Psoas muscle (tissue), 8 donors: ENCODE results near the gene SEMA4D. TPM values are rescaled to one million over a fixed set of nuclear protein-coding genes. Genes with fewer than 3 reads are reported as not detected.

Experiments
- ATAC-seq, 4 donors: fragments of 200-7000 bp; cut with Tn5 transposase; one replicate each; pipeline ENCODE4 v1.9.1; 2020; ENCODE audit warnings: moderate library complexity in 3 of 4, mild to moderate bottlenecking in 2 of 4
- DNase-seq, 2 donors: peaks; one replicate each; pipeline ENCODE4 v3.0.0-alpha.2; 2020
- H3K27ac ChIP-seq: fragments of 200-600 bp; one replicate; pipeline ENCODE4 v1.8.0; 2022
- H3K27me3 ChIP-seq, 3 donors: fragments of 200-600 bp in 1 of 3; one replicate each; pipeline versions ENCODE4 v1.6.1 to v1.8.0; 2013 to 2022; ENCODE audit warnings: low read length in 2 of 3, mild to moderate bottlenecking in 2 of 3, moderate library complexity in 1 of 3; ENCODE audit not compliant: insufficient read depth in 3 of 3
- H3K36me3 ChIP-seq, 2 donors: fragments of 200-600 bp in 1 of 2; one replicate each; pipeline versions ENCODE4 v1.6.1 to v1.8.0; 2013 to 2022; ENCODE audit warnings: low read depth in 1 of 2, mild to moderate bottlenecking in 1 of 2, moderate library complexity in 1 of 2; ENCODE audit not compliant: insufficient read depth in 1 of 2
- H3K4me1 ChIP-seq: fragments of 200-600 bp; one replicate; pipeline ENCODE4 v1.8.0; 2022
- H3K4me3 ChIP-seq: fragments of 200-600 bp; one replicate; pipeline ENCODE4 v1.8.0; 2022; ENCODE audit warnings: mild to moderate bottlenecking
- H3K9me3 ChIP-seq: fragments of 200-600 bp; one replicate; pipeline ENCODE4 v1.8.0; 2022
- WGBS, 3 donors: extraction: QIAGEN DNeasy Blood & Tissue Kit; methylation state at CpG; one replicate each; pipeline versions ENCODE4 v1.1.6 to v1.1.7; 2013; 5-methylcytosine and 5-hydroxymethylcytosine counted together
- intact Hi-C, 2 donors: fragments of 100-400 bp; cut with DNase I; formaldehyde crosslinking; loops; one replicate each; pipeline versions ENCODE4 v1.11.0 to v1.14.2; 2022
- polyA plus RNA-seq, 3 donors: library from polyadenylated mRNA; stranded (reverse); fragments of 200-250 nt; gene quantifications; one replicate each; pipeline ENCODE4 v1.2.3, GENCODE V29; 2013
- total RNA-seq, 4 donors: library from RNA; stranded (reverse); fragmentation: NEBNext Ultra II Directional in 2 of 4; extraction: Animal tissue kit (Norgen Biotek cat#: 25700) in 2 of 4; gene quantifications; one replicate each; pipeline versions ENCODE4 v1.2.1 to v1.2.4, GENCODE V29; 2021 to 2023
- TF ChIP-seq, protein P1 (sequence below): fragments of 200-600 bp; IDR thresholded peaks from one replicate; pipeline ENCODE4 v1.8.0; 2022; ENCODE audit warnings: antibody characterized with exemption
- donor health status: healthy with polysubstance abuse.
- donor health status: DM: no; HTN: no; CAD: no; lungs with moderate emphysema.
- donor health status: Bipolar disorder and iron deficiency.
- donor health status: healthy.
- donor health status: DM: yes; HTN: yes; CAD: no.
- donor health status: DM: no; HTN: no; CAD: no.
- donor health status: DM: no; HTN: no; CAD: no.
- donor health status: DM: yes; HTN: yes; CAD: no.

The SEMA4D gene
- total and polyA plus RNA-seq, 7 donors = 9.3 to 111 (median 32.1) TPM

DNA sequence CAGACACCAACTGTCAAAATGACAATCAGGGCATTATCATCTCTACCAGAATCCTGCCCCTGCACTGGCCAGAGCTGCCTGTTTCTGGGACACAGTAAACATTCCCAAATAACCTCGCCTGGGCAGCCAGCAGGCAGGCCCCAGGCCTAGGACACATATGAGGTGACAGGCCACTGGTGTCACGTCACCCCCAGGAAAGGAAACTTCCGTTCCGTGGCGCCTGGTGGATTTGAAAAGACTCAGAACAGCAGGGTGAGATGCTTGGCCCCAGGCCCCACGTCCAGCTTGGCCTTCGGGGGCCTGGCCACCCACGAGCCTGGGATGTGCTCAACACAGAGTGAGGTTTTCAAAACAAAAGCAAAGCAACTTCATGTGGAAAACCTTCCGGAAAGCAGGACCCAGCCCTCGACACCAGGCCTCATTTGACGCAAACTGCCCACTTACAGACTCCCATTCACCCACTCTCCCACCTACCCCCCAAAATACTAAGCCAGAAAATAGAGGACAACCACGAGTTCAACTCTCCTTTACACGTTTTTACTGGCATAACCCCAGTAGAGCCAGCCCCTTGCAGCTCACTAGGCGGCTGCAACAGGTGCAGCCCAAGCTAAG, 1.2 kb downstream of the SEMA4D start:
- Histone ChIP-seq H3K27ac (peak overlapping the region; percentile 90), H3K4me3 (peak overlapping the region; percentile 79), H3K36me3 (no peaks in the 10 kb centered on the region), H3K27me3 (no peaks in the 10 kb centered on the region), H3K9me3 (no peaks in the 10 kb centered on the region), H3K4me1 (peaks cover 41% of the 10 kb centered on the region)
- DNase-seq (peak in 1 of 2 donors; percentile 69), ATAC-seq (peak; percentile 36 to 71 (median 64))
- 17 to 31% (median 22%) methylated on average over 14 of the region's 14 CpGs for WGBS, 3 donors
- TF ChIP-seq, protein P1, sequence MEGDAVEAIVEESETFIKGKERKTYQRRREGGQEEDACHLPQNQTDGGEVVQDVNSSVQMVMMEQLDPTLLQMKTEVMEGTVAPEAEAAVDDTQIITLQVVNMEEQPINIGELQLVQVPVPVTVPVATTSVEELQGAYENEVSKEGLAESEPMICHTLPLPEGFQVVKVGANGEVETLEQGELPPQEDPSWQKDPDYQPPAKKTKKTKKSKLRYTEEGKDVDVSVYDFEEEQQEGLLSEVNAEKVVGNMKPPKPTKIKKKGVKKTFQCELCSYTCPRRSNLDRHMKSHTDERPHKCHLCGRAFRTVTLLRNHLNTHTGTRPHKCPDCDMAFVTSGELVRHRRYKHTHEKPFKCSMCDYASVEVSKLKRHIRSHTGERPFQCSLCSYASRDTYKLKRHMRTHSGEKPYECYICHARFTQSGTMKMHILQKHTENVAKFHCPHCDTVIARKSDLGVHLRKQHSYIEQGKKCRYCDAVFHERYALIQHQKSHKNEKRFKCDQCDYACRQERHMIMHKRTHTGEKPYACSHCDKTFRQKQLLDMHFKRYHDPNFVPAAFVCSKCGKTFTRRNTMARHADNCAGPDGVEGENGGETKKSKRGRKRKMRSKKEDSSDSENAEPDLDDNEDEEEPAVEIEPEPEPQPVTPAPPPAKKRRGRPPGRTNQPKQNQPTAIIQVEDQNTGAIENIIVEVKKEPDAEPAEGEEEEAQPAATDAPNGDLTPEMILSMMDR = no peak
- intact Hi-C loops = loop anchor here in 1 of 2 donors (5.0 kb wide), 2 partner anchors 51 to 109 kb away; no protein-coding TSS in a partner anchor

DNA sequence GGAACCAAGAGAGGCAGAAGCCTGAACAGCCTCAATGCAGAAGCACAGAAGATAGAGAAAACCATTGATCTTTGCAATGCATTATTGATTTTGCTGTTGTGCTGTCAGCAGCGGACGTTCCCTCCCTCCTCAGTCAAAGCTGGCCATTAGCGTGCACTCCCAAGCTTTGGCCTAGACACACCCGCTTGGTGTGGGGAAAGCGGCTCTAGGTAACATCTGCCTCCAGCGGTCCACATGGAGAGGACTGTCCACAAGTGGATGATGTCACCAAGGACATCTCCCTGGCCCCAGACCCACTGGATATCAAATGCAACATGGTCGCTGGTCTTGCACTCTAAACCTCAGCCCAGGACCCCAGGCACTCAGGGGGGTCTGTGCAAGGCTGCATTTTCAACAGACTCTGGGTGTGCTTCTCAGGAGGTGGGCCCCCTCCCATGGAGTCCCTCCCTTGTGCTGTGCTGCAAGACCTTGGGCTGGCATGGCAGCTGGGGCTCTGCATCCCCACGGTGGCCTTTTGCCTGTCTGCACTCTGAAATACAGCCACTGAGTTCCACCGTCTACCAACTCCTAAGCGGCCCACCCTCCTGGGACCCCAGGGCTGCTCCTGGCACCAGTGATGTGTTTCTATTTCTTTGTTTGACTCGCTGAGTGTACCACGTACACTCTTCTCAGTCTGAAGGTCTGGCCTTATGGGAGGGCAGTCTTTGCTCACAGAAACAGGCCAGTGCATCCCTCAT, 1.9 kb downstream of the SEMA4D start:
- TF ChIP-seq, protein P1 = no peak
- Histone ChIP-seq H3K4me1 (peaks cover 41% of the 10 kb centered on the region), H3K27me3 (no peaks in the 10 kb centered on the region), H3K9me3 (no peaks in the 10 kb centered on the region), H3K4me3 (peak overlapping the region; percentile 79), H3K36me3 (no peaks in the 10 kb centered on the region), H3K27ac (peak overlapping the region; percentile 90)
- DNase-seq (no peak), ATAC-seq (no peak)
- intact Hi-C loops = loop anchor here in 1 of 2 donors (5.0 kb wide), 2 partner anchors 51 to 109 kb away; no protein-coding TSS in a partner anchor
- WGBS, 3 donors = 68 to 80% (median 77%) methylated on average over 12 of the region's 12 CpGs

DNA sequence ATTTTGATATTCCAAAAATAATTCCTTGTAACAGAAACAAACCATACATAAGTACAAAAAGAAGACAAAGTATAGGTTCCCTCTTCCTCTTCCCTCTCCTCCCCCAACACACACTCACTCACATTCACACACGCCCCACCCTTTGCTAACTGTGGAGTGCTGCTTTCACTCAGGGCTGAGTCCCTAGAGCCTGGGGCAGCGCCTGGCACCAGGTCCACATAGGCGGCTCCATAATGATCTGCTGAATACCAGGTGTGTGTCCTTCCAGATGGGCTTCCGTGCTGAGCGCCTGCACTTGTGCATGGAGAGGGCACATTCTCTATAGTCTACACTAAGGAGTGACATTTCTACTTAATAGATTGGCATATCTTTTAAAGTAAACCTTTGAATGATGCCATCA, 3.7 kb downstream of the SEMA4D start:
- WGBS, 3 donors = 67 to 83% (median 69%) methylated on average over 5 of the region's 5 CpGs
- H3K4me3 ChIP-seq = no peak overlapping the region
- DNase-seq (no peak), ATAC-seq (no peak)
- H3K9me3 ChIP-seq = no peaks in the 10 kb centered on the region
- H3K27me3 ChIP-seq = no peaks in the 10 kb centered on the region
- H3K36me3 ChIP-seq = no peaks in the 10 kb centered on the region
- TF ChIP-seq, protein P1 = no peak
- H3K27ac ChIP-seq = peak overlapping the region; percentile 21
- peaks cover 41% of the 10 kb centered on the region for H3K4me1 ChIP-seq
- intact Hi-C loops = no loop called here

DNA sequence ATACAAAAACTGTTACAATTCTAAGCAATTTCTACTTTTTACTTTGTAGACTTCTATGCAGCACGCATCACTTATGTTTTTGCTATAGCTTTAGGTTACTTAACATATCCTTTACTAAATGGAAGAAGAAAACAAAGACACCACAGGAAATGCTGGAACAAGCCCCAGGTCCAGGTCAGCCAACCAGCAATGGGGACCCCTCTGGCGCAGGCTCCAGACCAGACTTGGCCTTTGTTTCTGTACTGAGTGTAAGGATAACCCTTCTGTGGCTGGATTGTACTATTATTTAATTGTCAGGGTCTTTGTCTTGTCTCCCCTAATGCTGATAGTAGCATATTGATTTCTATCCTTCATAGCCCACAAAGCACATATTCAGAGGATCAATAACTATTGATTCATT, 4.2 kb downstream of the SEMA4D start:
- WGBS, 3 donors = 64 to 76% (median 68%) methylated on average over 2 of the region's 2 CpGs
- DNase-seq (no peak), ATAC-seq (no peak)
- Histone ChIP-seq H3K36me3 (no peaks in the 10 kb centered on the region), H3K27me3 (no peaks in the 10 kb centered on the region), H3K9me3 (no peaks in the 10 kb centered on the region), H3K4me1 (peaks cover 41% of the 10 kb centered on the region), H3K4me3 (no peak overlapping the region), H3K27ac (peak overlapping the region; percentile 21)
- intact Hi-C loops = no loop called here
- TF ChIP-seq, protein P1 = no peak
